Fibroblast of skin of right quadriceps (primary cell): ENCODE data around the gene MAGI3.

Experiments
- DNase-seq: peaks from one replicate; pipeline ENCODE4 v3.0.0-alpha.2; 2013

MAGI3 gene

GRCh38 chr1:113663165-113663951 is 273.0 kb downstream of the MAGI3 start:
- peak; percentile 63 for DNase-seq

GRCh38 chr1:113665071-113665470 is 274.8 kb downstream of the MAGI3 start:
- DNase-seq, result no peak

- no peak for DNase-seq
Measured at GRCh38 chr1:113666126-113666525, 275.8 kb downstream of the MAGI3 start.

GRCh38 chr1:113669988-113670387 is 279.7 kb downstream of the MAGI3 start:
- DNase-seq, result no peak

- DNase-seq, result no peak
Measured at GRCh38 chr1:113670650-113671049, 280.3 kb downstream of the MAGI3 start.

GRCh38 chr1:113672491-113672890 is 282.2 kb downstream of the MAGI3 start:
- no peak for DNase-seq

- no peak for DNase-seq
Measured at GRCh38 chr1:113674591-113674990, 284.3 kb downstream of the MAGI3 start.

GRCh38 chr1:113675302-113675701 is 285.0 kb downstream of the MAGI3 start:
- peak; percentile 9 for DNase-seq

GRCh38 chr1:113676524-113676923 is 286.2 kb downstream of the MAGI3 start:
- no peak for DNase-seq

- DNase-seq, result peak; percentile 47
Measured at GRCh38 chr1:113677250-113678158, 287.2 kb downstream of the MAGI3 start.

GRCh38 chr1:113678159-113678469 is 287.8 kb downstream of the MAGI3 start:
- no peak for DNase-seq

GRCh38 chr1:113681596-113682337 is 291.5 kb downstream of the MAGI3 start:
- DNase-seq, result no peak

- DNase-seq, result peak; percentile 12
Measured at GRCh38 chr1:113683384-113684152, 293.3 kb downstream of the MAGI3 start.

GRCh38 chr1:113684153-113684541 is 293.8 kb downstream of the MAGI3 start:
- peak; percentile 19 for DNase-seq

- no peak for DNase-seq
Measured at GRCh38 chr1:113686891-113687618, 296.7 kb downstream of the MAGI3 start.

- DNase-seq, result no peak
Measured at GRCh38 chr1:113691184-113691583, 300.9 kb downstream of the MAGI3 start.

- DNase-seq, result no peak
Measured at GRCh38 chr1:113692342-113692741, 302.0 kb downstream of the MAGI3 start.

- DNase-seq, result no peak
Measured at GRCh38 chr1:113692824-113693431, 302.6 kb downstream of the MAGI3 start.

- no peak for DNase-seq
Measured at GRCh38 chr1:113694910-113695309, 304.6 kb downstream of the MAGI3 start.

GRCh38 chr1:113701429-113701828 is 311.1 kb downstream of the MAGI3 start:
- no peak for DNase-seq

- no peak for DNase-seq
Measured at GRCh38 chr1:113714606-113715269, 324.4 kb downstream of the MAGI3 start.
